Hindlimb muscle (tissue), 1 donor: Measurements from ENCODE around the gene GZMM. TPM values are rescaled to one million over a fixed set of nuclear protein-coding genes. Genes with fewer than 3 reads are reported as not detected.
"Not testable (repeated sequence)": the region's sequence is repeated elsewhere in the genome, so short reads cannot be mapped to it uniquely, and the experiment has no call there.

ENCODE experiments used
- DNase-seq: peaks from one replicate; pipeline ENCODE4 v3.0.0-alpha.2; 2013
- polyA plus RNA-seq: library from polyadenylated mRNA; unstranded; fragments of 120-200 nt; gene quantifications from one replicate; pipeline ENCODE4 v1.2.1, GENCODE V29; 2013; ENCODE audit not compliant: insufficient read length

Gene GZMM
- polyA plus RNA-seq, 1 donor: 0.21 TPM

DNA sequence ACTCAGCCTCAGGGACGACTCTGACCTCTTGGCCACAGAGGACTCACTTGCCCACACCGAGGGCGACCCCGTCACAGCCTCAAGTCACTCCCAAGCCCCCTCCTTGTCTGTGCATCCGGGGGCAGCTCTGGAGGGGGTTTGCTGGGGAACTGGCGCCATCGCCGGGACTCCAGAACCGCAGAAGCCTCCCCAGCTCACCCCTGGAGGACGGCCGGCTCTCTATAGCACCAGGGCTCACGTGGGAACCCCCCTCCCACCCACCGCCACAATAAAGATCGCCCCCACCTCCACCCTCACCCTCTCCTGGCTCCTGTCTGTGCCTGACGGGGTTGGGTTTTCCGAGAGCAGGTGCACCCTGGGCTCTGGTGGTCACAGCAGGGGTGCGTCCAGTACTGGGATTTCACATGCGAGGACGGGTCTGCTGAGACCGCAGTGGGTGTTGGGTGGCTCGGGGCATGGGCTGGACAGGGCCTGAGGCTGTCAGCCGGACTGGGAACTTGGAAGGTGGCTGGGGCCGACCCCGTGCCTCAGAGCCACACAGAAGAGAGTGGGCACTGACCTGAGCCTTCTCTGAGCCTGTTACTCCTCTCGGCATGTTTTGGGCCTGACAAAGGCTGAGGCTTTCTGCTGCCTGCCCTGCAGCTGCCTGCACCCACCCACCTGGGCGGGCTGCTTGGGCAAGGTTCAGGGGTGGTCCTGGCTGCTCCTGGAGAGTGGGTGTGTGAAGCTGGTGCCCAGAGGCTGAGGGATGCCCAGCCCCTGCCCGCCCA lies 39.5 kb downstream of the GZMM start:
- no peak for DNase-seq

DNA sequence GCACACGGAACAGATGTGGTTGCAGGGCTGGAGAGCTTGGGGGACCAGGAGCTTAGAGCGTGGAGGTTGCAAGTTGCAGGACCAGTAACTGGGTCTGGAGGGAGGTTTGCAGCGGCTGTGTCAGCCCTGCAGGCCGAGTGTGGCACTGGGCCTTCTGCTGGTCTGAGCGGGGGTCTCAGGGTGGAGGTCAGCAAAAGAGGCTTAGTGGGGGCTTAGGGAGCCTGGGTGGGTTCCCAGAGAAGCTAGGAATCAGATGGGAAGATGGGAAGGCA lies 40.1 kb downstream of the GZMM start:
- DNase-seq: no peak

DNA sequence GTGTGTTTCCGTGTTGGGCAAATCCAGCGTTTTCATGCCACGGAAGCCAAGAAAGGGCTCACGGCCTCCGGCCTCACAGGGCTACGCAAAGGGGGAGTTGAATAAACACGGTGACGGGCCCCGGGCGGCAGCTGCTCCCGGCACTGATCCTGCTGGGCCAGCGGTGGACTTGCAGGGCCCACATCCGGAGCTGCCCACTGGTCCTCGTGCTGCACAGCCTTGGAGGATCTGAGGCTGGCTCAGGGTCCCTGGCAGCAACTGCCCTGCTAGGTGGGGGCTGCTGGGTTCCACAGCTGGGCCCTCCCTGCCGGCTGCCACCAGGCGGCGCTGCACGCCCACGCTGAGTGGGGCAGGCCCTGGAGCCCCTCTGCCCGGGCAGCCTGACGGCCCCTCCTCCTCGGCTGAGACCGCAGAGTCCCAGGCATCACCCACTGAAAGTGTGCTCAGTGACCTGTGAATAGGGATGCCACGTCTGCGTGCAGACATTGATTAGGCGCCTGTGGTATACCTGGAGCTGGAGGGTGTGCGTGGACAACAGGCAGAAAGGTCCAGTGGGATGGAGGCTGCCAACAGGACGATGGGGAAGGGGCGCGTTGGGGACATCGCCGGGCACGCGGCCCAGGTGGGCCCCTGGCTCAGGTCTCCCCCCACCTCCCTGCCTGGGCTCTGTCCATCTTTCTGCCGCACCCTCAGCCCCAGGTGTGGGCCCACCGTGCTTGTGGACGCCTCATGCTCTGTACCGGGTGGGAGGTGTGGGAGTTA lies 40.6 kb downstream of the GZMM start:
- DNase-seq: no peak

DNA sequence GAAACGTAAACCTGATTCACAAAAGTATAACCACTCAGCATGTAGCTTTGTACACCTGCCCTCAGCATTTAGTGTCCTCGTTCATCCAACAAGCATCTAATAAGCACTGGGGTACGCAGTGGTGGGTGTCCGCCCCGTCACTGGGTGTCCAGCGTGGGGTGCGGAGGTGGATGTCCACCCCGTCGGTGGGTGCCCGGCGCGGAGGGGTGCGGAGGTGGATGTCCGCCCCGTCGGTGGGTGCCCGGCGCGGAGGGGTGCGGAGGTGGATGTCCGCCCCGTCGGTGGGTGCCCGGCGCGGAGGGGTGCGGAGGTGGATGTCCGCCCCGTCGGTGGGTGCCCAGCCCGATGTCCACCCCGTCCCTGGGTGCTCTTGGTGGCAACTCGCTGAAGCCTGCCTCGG lies 41.3 kb downstream of the GZMM start:
- not testable (repeated sequence) for DNase-seq

DNA sequence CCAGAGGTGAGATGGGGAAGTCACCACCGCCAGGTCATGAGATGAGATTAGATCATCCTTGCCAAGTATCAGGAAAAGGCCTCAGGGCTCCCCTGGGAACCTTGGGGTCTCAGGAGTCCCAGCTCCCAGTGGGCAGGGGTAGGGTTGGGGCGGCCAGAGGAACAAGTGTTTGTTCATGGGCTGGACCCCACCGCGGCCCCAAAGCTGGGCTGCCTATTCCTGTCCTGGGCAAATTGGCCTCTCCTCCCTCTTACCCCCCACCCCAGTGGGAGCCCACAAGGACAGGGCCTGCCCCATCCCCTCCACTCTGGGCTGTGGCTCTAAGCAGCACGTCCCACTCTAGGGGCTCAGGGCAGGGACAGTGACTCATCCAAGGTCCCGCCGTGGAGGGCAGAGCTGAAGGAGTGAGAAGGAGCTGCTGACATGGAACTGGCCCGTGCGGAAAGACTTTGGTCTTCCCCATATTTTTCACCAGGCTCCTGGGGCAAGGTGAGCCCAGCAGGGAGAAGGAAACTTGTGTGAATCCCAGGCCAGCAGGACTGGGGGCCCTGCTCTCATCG lies 41.8 kb downstream of the GZMM start:
- DNase-seq: no peak

DNA sequence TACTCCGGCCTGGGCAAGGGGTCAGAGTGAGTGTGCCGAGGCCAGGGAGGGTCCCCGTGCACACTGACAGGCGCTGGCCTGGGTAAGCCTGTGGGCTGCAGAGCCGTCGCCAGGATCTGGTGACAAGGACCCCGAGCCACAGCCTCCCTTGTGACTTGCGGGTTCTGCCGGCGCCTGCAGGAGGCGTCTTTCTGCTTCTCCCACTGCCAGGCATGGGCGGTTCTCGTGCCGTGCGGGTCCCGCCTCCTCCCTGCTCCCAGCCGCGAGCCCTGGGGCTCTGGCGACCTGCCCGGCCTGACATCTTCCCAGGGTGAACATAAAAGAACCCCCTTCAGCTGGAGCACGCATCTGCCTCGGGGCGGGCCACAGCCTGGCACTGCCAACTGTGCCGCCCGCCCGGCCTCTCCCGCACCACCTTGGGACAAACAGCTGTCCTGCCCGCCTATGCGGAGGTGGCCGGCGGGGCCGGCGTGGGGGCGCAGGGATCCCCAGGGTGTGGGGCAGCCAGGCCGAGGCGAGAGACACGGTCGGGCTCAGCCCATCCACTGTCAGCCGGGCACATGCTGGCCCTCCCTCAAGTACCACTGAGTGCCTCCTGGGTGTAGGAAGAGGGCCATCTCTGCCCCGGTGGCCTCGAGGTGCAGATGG lies 44.4 kb downstream of the GZMM start:
- DNase-seq: no peak

DNA sequence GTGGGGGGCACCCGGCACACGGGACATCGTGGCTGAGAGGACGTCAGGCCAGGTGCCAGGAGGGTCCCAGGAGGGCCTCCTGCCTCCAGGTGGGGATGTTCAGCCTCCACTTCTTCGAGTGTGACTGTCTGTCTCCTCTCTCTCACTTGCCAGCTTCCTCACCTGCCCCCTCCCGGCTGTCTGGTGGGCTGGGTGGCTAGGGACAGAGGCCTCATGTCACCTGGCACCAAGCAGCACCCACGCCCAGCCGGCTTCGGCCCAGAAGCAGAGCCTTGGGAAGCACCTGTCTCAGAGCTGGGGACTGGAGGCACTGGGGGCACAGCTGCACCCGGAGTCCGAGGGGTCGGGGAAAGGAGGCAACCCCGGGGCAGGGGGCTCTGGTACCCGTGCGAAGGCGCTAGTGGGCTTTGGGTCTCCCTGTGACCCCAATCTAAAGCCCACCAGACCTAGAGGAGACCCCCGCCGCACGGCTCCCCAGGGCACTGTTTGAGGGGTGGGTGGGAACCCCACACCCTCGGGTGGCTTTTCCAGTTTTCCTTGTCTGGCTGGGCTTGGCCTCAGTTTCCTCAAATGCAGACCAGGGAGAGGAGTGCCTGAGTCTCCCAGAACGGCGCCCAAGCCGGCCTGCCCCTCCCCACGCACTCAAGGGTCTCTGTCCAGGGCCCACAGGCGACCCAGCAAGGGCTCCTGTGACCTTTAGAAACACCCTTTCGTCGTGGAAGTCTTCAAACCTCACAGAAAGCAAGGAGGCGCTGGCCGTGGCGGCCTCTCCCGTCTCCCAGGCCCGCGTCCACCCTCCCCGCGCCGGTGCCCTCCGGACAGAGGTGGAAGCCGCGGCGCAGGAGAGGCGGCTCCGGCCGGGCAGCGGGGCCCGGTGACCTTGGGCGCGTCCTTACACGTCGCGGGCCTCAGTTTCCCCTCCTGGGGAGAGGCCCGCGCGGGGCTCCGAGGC lies 45.2 kb downstream of the GZMM start:
- no peak for DNase-seq

DNA sequence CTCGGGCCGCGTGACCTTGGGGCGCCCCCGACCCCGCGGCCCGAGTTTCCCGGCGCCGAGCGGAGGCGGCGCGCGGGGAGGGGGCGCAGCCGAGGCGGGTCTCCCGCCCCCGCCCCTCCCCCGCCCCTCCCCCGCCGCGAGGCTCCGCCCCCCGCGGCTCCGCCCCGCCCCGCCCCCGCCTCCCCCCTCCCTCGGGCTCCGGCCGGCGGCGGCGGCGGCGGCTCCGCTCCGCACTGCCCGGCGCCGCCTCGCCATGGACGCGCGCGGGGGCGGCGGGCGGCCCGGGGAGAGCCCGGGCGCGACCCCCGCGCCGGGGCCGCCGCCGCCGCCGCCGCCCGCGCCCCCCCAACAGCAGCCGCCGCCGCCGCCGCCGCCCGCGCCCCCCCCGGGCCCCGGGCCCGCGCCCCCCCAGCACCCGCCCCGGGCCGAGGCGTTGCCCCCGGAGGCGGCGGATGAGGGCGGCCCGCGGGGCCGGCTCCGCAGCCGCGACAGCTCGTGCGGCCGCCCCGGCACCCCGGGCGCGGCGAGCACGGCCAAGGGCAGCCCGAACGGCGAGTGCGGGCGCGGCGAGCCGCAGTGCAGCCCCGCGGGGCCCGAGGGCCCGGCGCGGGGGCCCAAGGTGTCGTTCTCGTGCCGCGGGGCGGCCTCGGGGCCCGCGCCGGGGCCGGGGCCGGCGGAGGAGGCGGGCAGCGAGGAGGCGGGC lies 46.0 kb downstream of the GZMM start, which contains the start of gene HCN2:
Gene HCN2, plus strand, starts transcription at position 189 of the 703 bp plus-strand sequence. Its CDS starts 65 bp downstream, at position 254.
- no peak for DNase-seq

DNA sequence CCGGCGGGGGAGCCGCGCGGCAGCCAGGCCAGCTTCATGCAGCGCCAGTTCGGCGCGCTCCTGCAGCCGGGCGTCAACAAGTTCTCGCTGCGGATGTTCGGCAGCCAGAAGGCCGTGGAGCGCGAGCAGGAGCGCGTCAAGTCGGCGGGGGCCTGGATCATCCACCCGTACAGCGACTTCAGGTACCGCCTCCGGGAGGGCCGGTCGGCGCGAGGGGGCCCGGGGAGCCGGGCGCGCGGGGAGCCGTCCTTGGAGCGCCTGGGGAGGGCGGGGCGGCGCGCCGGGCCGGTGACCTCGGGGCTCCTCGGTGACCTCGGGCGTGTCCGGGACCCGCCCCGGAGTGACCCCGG lies 46.5 kb downstream of the GZMM start:
- no peak for DNase-seq

DNA sequence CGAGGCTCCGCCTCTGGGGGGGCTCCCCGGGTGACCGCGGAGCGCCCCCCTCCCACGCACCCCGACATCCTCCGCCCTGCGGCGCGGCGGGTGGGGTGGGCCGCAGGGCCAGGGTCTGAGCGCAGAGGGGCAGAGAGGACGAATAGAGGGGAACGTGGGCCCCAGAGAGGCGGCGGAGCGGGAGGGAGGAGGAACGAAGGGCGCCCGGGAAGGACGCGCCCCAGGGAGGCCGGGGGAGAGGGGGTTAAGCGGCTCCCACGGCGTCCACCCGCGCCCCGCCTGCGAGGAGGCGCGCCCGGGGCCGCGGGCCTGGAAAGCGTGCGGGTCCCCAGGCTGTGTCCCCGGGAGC lies 46.9 kb downstream of the GZMM start:
- DNase-seq: no peak

DNA sequence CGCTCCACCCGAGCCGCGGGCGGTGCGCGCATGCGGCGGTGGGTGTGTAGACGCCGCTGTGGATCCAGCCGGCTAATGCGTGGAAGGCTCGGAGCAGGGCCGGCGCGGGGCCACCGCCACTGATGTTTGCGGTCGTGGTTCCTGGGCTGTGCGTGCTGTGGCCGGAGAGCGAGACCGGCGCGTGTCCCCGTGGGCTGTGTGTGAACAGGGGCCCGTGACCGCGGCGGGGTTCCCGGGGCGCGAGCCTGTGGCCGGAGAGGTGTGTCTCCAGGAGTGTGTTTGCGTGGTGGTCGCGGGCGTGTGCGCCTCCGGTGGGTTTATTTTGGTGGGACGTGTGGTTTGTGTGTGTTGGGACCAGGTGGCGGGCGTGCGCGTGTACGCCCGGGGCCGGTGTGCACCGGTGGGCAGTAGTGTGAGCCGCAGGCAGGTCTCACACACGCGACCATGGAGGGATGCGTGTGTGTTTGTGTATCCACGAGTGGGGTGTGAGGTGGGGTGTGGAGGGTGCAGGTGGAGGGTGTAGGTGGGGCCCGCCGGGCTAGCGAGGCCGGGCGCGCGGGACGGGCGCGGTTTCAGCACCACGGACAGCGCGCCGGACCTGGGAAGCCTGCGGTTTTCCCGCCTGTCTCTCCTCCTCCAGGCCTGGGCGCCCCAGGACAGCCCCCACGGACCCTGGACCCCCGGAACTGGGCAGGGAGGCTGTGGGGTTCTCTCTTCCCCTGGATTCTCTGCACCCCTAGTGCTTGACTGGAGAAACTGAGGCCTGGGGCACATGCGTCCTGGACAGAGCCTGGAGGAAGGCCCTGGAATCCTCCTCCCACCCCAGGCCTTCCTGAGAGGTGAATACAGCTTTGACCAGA lies 47.5 kb downstream of the GZMM start:
- peak; percentile 48 for DNase-seq

DNA sequence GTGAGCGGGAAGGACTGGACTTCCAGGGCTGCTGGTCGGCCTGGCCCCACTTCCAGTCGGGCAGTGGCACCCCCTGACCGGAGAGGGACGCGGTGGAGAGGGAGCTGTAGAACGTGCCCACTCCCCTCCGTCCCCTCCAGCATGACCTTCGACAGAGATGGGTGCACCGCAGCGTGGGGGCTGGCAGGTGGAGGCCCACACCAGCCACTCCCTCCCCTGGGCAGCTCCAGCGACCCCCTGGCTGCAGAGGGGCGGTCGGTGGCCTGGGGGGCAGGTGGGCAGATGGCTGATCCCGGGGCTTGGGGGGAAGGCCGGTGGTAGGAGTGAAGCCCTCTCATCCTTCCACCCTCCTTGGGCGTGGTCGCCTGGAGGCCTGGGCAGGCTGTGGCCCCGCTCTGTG lies 48.2 kb downstream of the GZMM start:
- no peak for DNase-seq

DNA sequence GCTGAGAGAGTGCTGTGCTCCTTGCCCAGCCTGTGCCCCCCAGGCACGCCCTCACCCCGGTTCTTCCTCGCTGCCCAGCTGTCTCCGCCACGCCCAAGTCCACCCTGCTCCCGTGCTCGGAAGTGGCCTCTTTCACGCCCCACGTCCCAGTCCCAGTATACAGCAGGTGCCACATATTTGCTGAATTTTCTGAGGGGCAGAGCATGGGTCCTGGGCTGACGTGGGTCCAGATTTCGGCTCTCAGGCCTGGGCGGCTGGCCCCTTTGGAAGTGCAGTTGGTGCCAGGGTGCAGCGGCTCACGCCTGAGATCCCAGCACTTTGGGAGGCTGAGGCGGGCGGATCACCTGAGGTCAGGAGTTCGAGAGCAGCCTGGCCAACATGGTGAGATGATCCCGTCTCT lies 49.2 kb downstream of the GZMM start:
- DNase-seq: no peak

DNA sequence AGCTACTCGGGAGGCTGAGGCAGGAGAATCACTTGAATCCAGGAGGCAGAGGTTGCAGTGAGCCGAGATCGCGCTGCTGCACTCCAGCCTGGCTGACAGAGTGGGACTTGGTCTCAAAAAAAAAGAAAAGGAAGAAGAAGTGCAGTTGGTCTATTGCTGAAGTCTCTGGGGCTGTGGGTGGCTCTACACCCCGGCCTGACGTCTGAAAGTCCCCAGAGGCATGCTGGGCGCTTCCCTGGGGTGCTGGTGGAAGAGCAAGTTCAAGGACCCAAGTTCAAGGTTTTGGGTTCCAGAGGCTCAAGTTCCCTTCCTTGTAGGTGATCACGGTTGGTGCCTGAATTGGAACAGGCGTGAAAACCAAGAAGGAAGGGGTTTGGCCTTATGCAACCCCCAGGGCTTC lies 49.7 kb downstream of the GZMM start:
- DNase-seq: no peak

DNA sequence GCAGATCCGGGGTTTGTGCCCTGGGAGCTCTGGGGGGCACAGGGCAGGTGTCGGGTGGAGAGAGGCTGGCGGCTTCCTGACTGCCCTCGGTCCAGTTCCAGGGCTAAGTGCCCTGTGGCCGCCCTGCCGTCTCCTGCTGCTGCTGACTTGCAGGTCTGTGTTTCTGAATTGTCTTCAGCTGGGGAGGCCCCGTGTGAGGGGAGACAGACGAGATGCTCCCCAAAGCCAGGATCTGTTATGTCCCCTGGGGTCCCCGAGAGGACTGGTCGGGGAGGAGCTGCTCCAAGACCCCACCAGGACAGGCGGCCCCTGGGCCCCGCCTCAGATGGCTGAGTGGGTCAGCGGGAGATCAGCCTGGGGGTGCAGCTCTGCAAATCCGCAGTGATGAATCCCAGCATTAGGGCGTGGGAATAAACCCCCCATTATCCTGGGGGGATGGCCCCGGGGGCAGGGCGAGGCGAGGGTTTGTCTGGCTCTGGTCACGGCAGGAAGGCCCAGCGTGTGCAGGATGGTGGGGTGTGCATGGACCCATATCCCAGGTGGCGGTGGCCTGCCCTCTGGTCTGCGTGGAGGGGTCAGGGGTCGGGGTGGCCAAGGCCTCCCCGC lies 50.5 kb downstream of the GZMM start:
- no peak for DNase-seq

DNA sequence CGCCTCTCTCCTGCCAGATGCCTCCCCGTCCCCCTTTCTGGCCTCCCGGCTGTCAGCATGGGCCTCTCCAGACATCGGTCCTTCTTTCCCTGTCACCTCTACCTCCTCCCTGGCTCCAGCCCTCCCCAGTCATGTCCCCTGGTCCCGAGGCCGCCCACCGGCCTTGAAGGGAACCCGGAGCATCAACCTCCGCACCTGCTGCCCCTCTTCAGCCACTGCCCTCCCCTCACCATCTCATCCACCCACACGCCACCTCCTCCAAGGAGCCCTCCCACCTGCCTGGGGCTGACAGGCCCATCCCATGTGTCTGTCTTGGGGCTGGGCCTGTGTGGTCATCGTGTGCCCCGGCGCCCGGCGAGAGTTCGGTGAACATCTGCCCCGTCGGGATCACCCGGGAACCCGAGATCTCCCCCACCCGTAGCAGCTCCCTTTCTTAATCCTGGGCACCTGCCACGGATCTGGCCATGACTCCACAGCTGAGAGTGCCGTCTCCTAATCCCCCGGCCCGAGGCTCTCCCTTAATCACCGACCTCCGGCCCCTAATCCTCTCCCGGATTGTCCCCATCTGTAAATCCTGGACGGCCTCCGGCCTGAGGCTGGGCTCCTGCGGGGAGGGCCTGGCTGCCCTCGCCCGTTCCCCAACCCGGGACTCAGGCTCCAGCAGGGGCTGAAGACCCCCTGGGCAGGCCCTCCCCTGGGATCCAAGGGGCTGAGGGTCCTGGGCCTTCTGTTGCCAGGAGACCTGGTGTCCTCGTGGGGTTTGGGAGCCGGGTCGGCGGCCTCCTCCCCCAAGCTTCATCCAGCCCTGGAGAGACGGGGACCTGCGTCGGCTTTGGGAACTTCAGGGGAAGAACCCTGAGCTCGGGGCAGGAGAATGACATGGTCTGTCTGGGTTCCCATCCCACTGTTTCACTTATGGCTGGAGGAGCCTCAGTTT lies 51.7 kb downstream of the GZMM start:
- DNase-seq: no peak

DNA sequence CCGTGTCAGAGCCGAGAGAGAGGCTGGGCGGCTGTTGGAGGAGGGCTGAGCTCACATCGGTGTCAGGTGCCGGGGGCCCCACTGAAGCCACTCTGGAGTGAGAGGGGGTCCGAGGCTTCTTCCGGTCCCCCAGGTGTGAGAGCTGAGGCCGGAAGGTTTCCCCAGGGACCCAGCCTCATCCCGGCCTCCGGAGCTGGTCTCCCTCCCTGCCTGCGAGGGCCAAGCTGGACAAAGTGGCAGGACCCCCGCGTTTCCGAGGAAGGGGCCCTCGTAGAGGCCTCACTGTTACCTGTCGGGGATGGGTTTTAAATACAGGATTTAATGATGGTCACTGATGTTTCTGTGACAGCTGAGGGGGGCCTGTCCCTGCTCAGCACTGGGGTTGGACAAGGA lies 52.4 kb downstream of the GZMM start:
- DNase-seq: no peak

DNA sequence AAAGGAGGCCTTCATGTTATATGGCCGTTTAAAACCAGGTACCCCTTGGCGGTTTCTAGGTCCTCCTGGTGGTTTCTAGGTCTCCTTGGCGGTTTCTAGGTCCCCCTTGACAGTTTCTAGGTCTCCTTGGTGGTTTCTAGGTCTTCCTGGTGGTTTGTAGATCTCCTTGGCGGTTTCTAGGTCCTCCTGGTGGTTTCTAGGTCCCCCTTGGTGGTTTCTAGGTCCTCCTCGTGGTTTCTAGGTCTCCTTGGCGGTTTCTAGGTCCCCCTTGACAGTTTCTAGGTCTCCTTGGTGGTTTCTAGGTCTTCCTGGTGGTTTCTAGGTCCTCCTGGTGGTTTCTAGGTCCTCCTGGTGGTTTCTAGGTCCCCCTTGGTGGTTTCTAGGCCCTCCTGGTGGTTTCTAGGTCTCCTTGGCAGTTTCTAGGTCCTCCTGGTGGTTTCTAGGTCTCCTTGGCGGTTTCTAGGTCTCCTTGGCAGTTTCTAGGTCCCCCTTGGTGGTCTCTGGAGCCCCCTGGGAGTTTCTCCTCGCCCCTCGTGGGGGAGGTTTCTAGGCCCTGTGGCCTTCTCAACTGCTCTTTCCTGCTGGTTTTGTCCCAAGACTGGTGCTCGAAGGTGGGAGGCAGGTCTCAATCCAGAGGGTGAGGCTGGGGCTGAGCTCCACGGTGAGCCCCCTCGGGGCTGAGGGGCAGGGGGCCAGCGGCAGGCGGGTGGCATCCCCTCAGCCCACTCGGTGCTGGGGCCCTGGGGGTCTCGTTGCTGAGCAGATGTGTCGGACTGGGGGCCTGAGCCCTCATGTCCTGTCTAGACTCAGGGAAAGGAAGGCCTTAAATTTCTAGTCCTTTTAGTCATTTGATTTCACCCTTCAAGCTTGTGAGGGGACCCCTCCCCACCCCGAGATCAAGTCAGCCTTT lies 53.8 kb downstream of the GZMM start:
- no peak for DNase-seq
